Transverse colon (tissue), 4 donors: ENCODE measurements around the gene SYNDIG1L. TPM values are rescaled to one million over a fixed set of nuclear protein-coding genes. Genes with fewer than 3 reads are reported as not detected.

Experiments
- DNase-seq: peaks from one replicate; pipeline ENCODE4 v3.0.0-alpha.2; 2019
- H3K27ac ChIP-seq, 4 donors: fragments of 200-600 bp; sonication (generic); 2 replicates each; pipeline ENCODE4 v1.5.1; 2016 to 2018; ENCODE audit warnings: inconsistent platforms in 4 of 4
- H3K27me3 ChIP-seq: fragments of 200-600 bp; sonication (generic); 2 replicates; pipeline ENCODE4 v1.5.1; 2017; ENCODE audit warnings: inconsistent platforms
- H3K36me3 ChIP-seq, 4 donors: fragments of 200-600 bp; sonication (generic); 2 replicates each; pipeline ENCODE4 v1.5.1; 2017 to 2019; ENCODE audit warnings: inconsistent platforms in 4 of 4
- H3K4me1 ChIP-seq, 4 donors: fragments of 200-600 bp; sonication (generic); 2 replicates each; pipeline ENCODE4 v1.5.1; 2017 to 2020; ENCODE audit warnings: inconsistent platforms in 4 of 4
- H3K4me3 ChIP-seq, 4 donors: fragments of 200-600 bp; sonication (generic); 1 replicate in 1 of 4; 2 replicates in 3 of 4; pipeline versions ENCODE4 v1.5.1 to v1.6.1; 2017 to 2019; ENCODE audit warnings: inconsistent platforms in 4 of 4
- H3K9me3 ChIP-seq, 2 donors: fragments of 200-600 bp; sonication (generic); 2 replicates each; pipeline ENCODE4 v1.5.1; 2017 to 2019; ENCODE audit warnings: inconsistent platforms in 2 of 2
- EP300 ChIP-seq: sonication (generic); formaldehyde crosslinking; IDR thresholded peaks from one replicate; pipeline ENCODE4 v1.6.1; 2017; ENCODE audit warnings: antibody characterized with exemption, low read depth
- POLR2A ChIP-seq: fragments of 450-650 bp; IDR thresholded peaks from one replicate; pipeline ENCODE4 v1.6.1; 2016; ENCODE audit warnings: antibody characterized with exemption, mild to moderate bottlenecking, moderate library complexity
- POLR2AphosphoS5 ChIP-seq, 3 donors: sonication (generic); formaldehyde crosslinking; IDR thresholded peaks; one replicate each; pipeline ENCODE4 v1.6.1; 2016; ENCODE audit warnings: antibody characterized with exemption in 3 of 3
- WGBS, 2 donors: methylation state at CpG; one replicate each; pipeline ENCODE4 v1.1.5; 2018; ENCODE audit warnings: low coverage in 1 of 2; 5-methylcytosine and 5-hydroxymethylcytosine counted together
- in situ Hi-C, 4 donors: fragments of 200-750 bp; cut with MboI; loops; one replicate each; pipeline versions ENCODE4 v1.15.0 to v1.15.1; 2017; ENCODE audit warnings: low sequenced_read_pairs in 3 of 4, low pct_ligation_motif_present in 1 of 4, low pct_unique_long_range_greater_than_20kb in 1 of 4
- intact Hi-C: fragments of 100-400 bp; cut with DNase I; formaldehyde crosslinking; loops from one replicate; pipeline ENCODE4 v1.15.1; 2023; ENCODE audit warnings: low total_unique reads
- total RNA-seq, 4 donors: library from RNA; depleted of rRNA; stranded (reverse); fragments of >200 nt; gene quantifications; one replicate each; pipeline ENCODE4 v1.1.0, GENCODE V29; 2016
- TF ChIP-seq, protein P1 (sequence below), 5 experiments: fragments of 200-600 bp in 3 of 5; fragments of 450-650 bp in 2 of 5; sonication (generic) in 3 of 5; IDR thresholded peaks; 1 replicate in 2 of 5; 2 replicates in 3 of 5; pipeline ENCODE4 v1.5.1; 2016 to 2017; ENCODE audit warnings: antibody characterized with exemption in 5 of 5, inconsistent platforms in 3 of 5, mild to moderate bottlenecking in 2 of 5, moderate library complexity in 1 of 5

SYNDIG1L gene
- total RNA-seq, 4 donors from 2014 or later: 0.32 TPM; not detected in 3

DNA sequence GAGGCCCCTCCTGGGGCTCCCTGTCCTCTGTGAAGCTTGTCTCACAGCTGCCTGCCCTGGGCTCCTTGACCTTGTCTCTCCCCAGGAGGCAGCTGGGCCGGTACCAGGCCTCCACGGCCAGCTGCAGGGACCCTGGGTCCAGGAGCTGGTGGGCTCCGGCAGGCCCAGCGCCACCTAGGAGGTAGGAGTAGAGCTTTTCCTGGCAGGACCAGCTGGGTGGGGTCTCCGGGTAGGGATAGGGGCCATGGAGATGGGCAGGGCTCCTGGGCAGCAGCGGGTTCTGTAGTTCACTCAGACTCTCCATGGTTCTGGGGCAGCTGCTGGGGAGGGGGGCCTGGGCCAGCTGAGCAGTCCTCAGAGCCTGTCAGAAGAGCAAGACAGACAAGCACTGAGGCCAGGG is 16.6 kb downstream of the SYNDIG1L start:
- intact Hi-C loops: no loop called here
- Histone ChIP-seq H3K27me3 (peaks cover 9% of the 10 kb centered on the region), H3K4me1 (no peaks in the 10 kb centered on the region), H3K9me3 (no peaks in the 10 kb centered on the region), H3K4me3 (no peak overlapping the region), H3K36me3 (no peaks in the 10 kb centered on the region), H3K27ac (no peak overlapping the region)
- in situ Hi-C loops: no loop called here
- DNase-seq: no peak
- 88% methylated on average over 6 of the region's 6 CpGs; no CpG with 5 or more reads in 1 of the 2 donors for WGBS, 2 donors
- TF ChIP-seq EP300: no peak
- TF ChIP-seq, protein P1, sequence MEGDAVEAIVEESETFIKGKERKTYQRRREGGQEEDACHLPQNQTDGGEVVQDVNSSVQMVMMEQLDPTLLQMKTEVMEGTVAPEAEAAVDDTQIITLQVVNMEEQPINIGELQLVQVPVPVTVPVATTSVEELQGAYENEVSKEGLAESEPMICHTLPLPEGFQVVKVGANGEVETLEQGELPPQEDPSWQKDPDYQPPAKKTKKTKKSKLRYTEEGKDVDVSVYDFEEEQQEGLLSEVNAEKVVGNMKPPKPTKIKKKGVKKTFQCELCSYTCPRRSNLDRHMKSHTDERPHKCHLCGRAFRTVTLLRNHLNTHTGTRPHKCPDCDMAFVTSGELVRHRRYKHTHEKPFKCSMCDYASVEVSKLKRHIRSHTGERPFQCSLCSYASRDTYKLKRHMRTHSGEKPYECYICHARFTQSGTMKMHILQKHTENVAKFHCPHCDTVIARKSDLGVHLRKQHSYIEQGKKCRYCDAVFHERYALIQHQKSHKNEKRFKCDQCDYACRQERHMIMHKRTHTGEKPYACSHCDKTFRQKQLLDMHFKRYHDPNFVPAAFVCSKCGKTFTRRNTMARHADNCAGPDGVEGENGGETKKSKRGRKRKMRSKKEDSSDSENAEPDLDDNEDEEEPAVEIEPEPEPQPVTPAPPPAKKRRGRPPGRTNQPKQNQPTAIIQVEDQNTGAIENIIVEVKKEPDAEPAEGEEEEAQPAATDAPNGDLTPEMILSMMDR (IDR thresholded peaks at IDR 0.05): no peak
- TF ChIP-seq POLR2AphosphoS5 (IDR thresholded peaks at IDR 0.05): no peak
- TF ChIP-seq POLR2A: no peak

DNA sequence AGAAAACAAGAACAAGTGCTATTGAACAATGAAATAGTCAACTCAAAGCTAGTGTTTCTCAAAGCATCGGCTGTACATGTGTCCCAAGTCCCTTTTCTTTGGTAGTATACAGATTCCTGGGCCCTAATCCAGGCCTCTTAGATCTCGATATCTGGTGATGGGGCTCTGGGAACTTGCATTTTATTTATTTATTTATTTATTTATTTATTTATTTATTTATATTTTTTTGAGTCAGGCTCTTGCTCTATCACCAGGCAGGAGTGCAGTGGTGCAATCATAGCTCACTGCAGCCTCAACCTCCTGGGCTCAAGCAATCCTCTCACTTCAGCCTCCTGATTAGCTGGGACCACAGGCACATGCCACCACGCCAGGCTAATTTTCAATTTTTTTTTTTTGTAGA is 17.1 kb downstream of the SYNDIG1L start:
- no peaks in the 10 kb centered on the region for H3K9me3 ChIP-seq
- no peaks in the 10 kb centered on the region for H3K36me3 ChIP-seq
- intact Hi-C loops (no loop called here), in situ Hi-C loops (no loop called here)
- DNase-seq: no peak
- H3K4me3 ChIP-seq: no peak overlapping the region
- no peak overlapping the region for H3K27ac ChIP-seq
- H3K27me3 ChIP-seq: peaks cover 9% of the 10 kb centered on the region
- 91 to 95% methylated on average over 3 of the region's 3 CpGs for WGBS, 2 donors
- H3K4me1 ChIP-seq: no peaks in the 10 kb centered on the region
- TF ChIP-seq, protein P1 (IDR thresholded peaks at IDR 0.05): no peak
- TF ChIP-seq POLR2AphosphoS5 (IDR thresholded peaks at IDR 0.05) (no peak), EP300 (no peak), POLR2A (no peak)

DNA sequence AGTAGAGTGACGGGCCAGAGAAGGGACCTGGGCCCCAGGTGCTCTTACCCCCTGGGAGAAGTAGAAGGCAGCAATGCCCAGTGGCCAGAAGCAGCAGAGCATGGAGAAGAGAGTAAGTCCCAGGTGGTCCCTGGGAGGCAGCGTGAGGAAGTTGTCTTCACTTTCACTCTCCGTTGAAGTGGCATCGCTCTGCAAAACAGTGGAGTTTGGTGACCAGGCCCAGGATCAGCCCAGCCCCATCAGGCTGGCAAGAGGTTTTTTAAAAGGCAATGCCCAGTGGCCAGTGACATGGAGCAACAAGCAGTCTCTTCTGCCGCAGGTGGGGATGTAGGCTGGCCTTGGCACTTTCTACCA is 18.2 kb downstream of the SYNDIG1L start:
- Histone ChIP-seq H3K4me1 (no peaks in the 10 kb centered on the region), H3K9me3 (no peaks in the 10 kb centered on the region), H3K27ac (no peak overlapping the region), H3K27me3 (peaks cover 12% of the 10 kb centered on the region), H3K4me3 (no peak overlapping the region), H3K36me3 (no peaks in the 10 kb centered on the region)
- WGBS, 2 donors: 81% methylated on average over 5 of the region's 5 CpGs; no CpG with 5 or more reads in 1 of the 2 donors
- intact Hi-C loops: no loop called here
- in situ Hi-C loops: no loop called here
- no peak for DNase-seq
- TF ChIP-seq EP300 (no peak), POLR2AphosphoS5 (IDR thresholded peaks at IDR 0.05) (no peak), POLR2A (no peak)
- TF ChIP-seq, protein P1 (IDR thresholded peaks at IDR 0.05): no peak

DNA sequence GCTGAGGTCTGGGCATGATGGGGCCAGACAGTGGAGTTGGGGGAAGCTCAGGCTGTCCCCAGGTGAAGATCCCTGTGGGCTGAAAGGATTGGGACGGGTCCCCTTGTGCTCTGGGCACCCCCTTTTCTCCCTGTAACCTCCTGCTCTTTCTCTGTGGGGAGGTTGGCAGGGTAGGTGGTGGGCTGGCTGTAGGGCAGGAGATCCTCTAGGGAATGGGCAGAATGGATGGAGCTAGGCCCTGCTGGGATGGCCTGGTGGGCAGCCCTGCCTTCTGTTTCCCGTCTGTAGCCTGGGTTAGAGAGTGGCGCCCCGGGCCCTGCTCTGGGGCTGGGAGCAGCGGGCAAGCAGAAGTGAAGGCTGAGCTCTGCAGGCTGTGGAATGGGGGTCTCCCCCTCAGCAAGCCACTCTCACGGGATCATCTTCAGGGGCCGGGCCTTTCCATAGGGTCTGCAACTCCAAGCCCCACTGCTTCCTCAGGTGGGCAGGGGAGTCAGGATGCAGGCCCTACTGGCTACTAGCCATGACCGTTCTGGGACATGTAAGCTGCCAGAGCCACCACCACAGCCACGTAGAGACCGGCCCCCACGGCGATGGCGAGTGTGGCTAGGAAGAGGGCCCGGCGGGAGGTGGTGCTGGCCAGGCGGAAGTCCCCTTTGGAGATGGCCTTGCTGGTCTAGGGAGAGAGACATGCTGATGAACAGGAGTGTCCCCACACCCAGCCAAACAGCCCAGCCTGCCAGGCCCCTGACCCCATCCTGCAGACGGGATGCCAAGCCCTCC is 18.8 kb downstream of the SYNDIG1L start:
- WGBS, 2 donors: 96% methylated on average over 17 of the region's 17 CpGs; no CpG with 5 or more reads in 1 of the 2 donors
- Histone ChIP-seq H3K4me3 (no peak overlapping the region), H3K36me3 (no peaks in the 10 kb centered on the region), H3K4me1 (peaks cover 0 to 5% (median 1%) of the 10 kb centered on the region in 4 donors), H3K9me3 (no peaks in the 10 kb centered on the region), H3K27me3 (peaks cover 13% of the 10 kb centered on the region), H3K27ac (no peak overlapping the region)
- in situ Hi-C loops: no loop called here
- TF ChIP-seq POLR2AphosphoS5 (IDR thresholded peaks at IDR 0.05) (no peak), EP300 (no peak), POLR2A (no peak)
- TF ChIP-seq, protein P1 (IDR thresholded peaks at IDR 0.05): no peak
- DNase-seq: no peak
- intact Hi-C loops: no loop called here
